GM12873 (cell line): ENCODE data around the gene SAMD3.

Source experiments
- CTCF ChIP-seq: IDR thresholded peaks from 2 replicates; pipeline ENCODE4 v1.5.1; 2012; ENCODE audit warnings: low read depth, mild to moderate bottlenecking, moderate library complexity, low read length, control low read depth; ENCODE audit not compliant: insufficient read depth; ENCODE audit errors: missing control alignments

The SAMD3 gene

GRCh38 chr6:130138909-130139242 is 83.9 kb downstream of the SAMD3 start:
- TF ChIP-seq CTCF, result no peak

GRCh38 chr6:130138116-130138908 is 84.4 kb downstream of the SAMD3 start:
- TF ChIP-seq CTCF, result no peak

- TF ChIP-seq CTCF, result no peak
Measured at GRCh38 chr6:130136798-130137197, 86.0 kb downstream of the SAMD3 start.

- TF ChIP-seq CTCF, result no peak
Measured at GRCh38 chr6:130134582-130134981, 88.2 kb downstream of the SAMD3 start.

GRCh38 chr6:130132286-130132701 is 90.5 kb downstream of the SAMD3 start:
- TF ChIP-seq CTCF, result no peak

- TF ChIP-seq CTCF, result no peak
Measured at GRCh38 chr6:130129762-130130246, 92.9 kb downstream of the SAMD3 start.

- no peak for TF ChIP-seq CTCF
Measured at GRCh38 chr6:130128326-130128725, 94.4 kb downstream of the SAMD3 start.
